HepG2 (cell line): ENCODE measurements around the gene TCOF1. TPM values are rescaled to one million over a fixed set of nuclear protein-coding genes. Genes with fewer than 3 reads are reported as not detected.
A peak's percentile ranks its signal among the peaks of the same experiment; 100 is the strongest.

Source experiments
- ADNP ChIP-seq: sonication (generic); formaldehyde crosslinking; IDR thresholded peaks from 2 replicates; pipeline ENCODE4 v1.4.0; 2020; ENCODE audit warnings: missing genetic modification reagents
- FIP1L1 ChIP-seq: fragments of 200-400 bp; formaldehyde crosslinking; IDR thresholded peaks from 2 replicates; pipeline ENCODE4 v1.6.1; 2018; ENCODE audit warnings: low read depth, mild to moderate bottlenecking, low read length, moderate library complexity, borderline replicate concordance; ENCODE audit not compliant: insufficient read depth
- RBFOX2 ChIP-seq: fragments of 200-400 bp; formaldehyde crosslinking; IDR thresholded peaks from 2 replicates; pipeline ENCODE4 v1.6.1; 2017; ENCODE audit warnings: low read depth, mild to moderate bottlenecking, low read length
- TCF12 ChIP-seq, 2 experiments: fragments of 450-650 bp in 1 of 2; sonication (generic) in 1 of 2; formaldehyde crosslinking in 1 of 2; IDR thresholded peaks; 2 replicates each; pipeline versions ENCODE4 v1.6.1 to v1.8.0; 2017 to 2022; ENCODE audit warnings: antibody characterized with exemption in 1 of 2, mild to moderate bottlenecking in 1 of 2, missing genetic modification reagents in 1 of 2, moderate library complexity in 1 of 2
- TCF7 ChIP-seq: sonication (generic); IDR thresholded peaks from 2 replicates; pipeline ENCODE4 v1.6.1; 2016; ENCODE audit warnings: antibody characterized with exemption, low read depth
- YY1 ChIP-seq: IDR thresholded peaks from 2 replicates; pipeline ENCODE4 v1.6.1; 2011; ENCODE audit warnings: low read length, low read depth, moderate library complexity, mild to moderate bottlenecking; ENCODE audit not compliant: insufficient read depth, insufficient replicate concordance
- ZNF12 ChIP-seq: sonication (generic); formaldehyde crosslinking; IDR thresholded peaks from 2 replicates; pipeline ENCODE4 v1.5.0; 2020; ENCODE audit warnings: missing genetic modification reagents
- ZNF30 ChIP-seq: sonication (generic); formaldehyde crosslinking; IDR thresholded peaks from 2 replicates; pipeline ENCODE4 v1.5.0; 2020; ENCODE audit warnings: mild to moderate bottlenecking, missing genetic modification reagents
- ZNF317 ChIP-seq: sonication (generic); formaldehyde crosslinking; IDR thresholded peaks from 2 replicates; pipeline ENCODE4 v1.5.0; 2020; ENCODE audit warnings: mild to moderate bottlenecking, missing genetic modification reagents
- ZNF512 ChIP-seq: sonication (generic); formaldehyde crosslinking; IDR thresholded peaks from 2 replicates; pipeline ENCODE4 v1.4.0; 2020; ENCODE audit warnings: mild to moderate bottlenecking, missing genetic modification reagents
- ZNF550 ChIP-seq: sonication (generic); formaldehyde crosslinking; IDR thresholded peaks from 2 replicates; pipeline ENCODE4 v1.4.0; 2020; ENCODE audit warnings: mild to moderate bottlenecking, missing genetic modification reagents, borderline replicate concordance
- ZNF558 ChIP-seq: sonication (generic); formaldehyde crosslinking; IDR thresholded peaks from 2 replicates; pipeline ENCODE4 v1.9.0; 2022; ENCODE audit warnings: mild to moderate bottlenecking, missing genetic modification reagents, borderline replicate concordance
- ZSCAN29 ChIP-seq: sonication (generic); formaldehyde crosslinking; conservative IDR thresholded peaks from 2 replicates; pipeline ENCODE4 v1.4.0; 2020; ENCODE audit warnings: mild to moderate bottlenecking, missing genetic modification reagents
- polyA plus RNA-seq, 8 experiments: library from polyadenylated mRNA; depleted of rRNA in 3 of 8; stranded (reverse) in 7 of 8; unstranded in 1 of 8; fragments of >200 nt; fragmentation: Illumina TruSeq in 4 of 8; extraction: Trizol in 4 of 8; gene quantifications; 2 replicates each; pipeline versions ENCODE4 v1.2.1 to v1.2.3, GENCODE V29; 2011 to 2016; ENCODE audit warnings: low read depth in 4 of 8, missing spikeins in 1 of 8, mixed read lengths in 1 of 8; ENCODE audit not compliant: insufficient read depth in 1 of 8
- total RNA-seq, 5 experiments: library from RNA; depleted of rRNA; stranded (reverse); fragments of >200 nt; fragmentation: Illumina TruSeq; extraction: Trizol; gene quantifications; 2 replicates each; pipeline ENCODE4 v1.2.3, GENCODE V29; 2016; ENCODE audit warnings: low read depth in 1 of 5
- TF ChIP-seq, protein P1 (sequence below): sonication (generic); formaldehyde crosslinking; IDR thresholded peaks from 2 replicates; pipeline ENCODE4 v1.5.1; 2020; ENCODE audit warnings: missing genetic modification reagents, mild to moderate bottlenecking, borderline replicate concordance
- TF ChIP-seq, protein P2 (sequence below): sonication (generic); formaldehyde crosslinking; IDR thresholded peaks from 2 replicates; pipeline ENCODE4 v1.4.0; 2020; ENCODE audit warnings: missing genetic modification reagents, borderline replicate concordance
- TF ChIP-seq, protein P3 (sequence below): sonication (generic); formaldehyde crosslinking; IDR thresholded peaks from 2 replicates; pipeline ENCODE4 v1.4.0; 2020; ENCODE audit warnings: missing genetic modification reagents, borderline replicate concordance
- TF ChIP-seq, protein P4 (sequence below): IDR thresholded peaks from 2 replicates; pipeline ENCODE4 v1.6.1; 2016; ENCODE audit warnings: missing biosample characterization, missing genetic modification reagents, low read depth

The TCOF1 gene
- total and polyA plus RNA-seq, 2 of the 13 experiments (the other 11 are each of a cell fraction or from before 2014, with no cell fraction given): 10.1 to 41.6 TPM

DNA sequence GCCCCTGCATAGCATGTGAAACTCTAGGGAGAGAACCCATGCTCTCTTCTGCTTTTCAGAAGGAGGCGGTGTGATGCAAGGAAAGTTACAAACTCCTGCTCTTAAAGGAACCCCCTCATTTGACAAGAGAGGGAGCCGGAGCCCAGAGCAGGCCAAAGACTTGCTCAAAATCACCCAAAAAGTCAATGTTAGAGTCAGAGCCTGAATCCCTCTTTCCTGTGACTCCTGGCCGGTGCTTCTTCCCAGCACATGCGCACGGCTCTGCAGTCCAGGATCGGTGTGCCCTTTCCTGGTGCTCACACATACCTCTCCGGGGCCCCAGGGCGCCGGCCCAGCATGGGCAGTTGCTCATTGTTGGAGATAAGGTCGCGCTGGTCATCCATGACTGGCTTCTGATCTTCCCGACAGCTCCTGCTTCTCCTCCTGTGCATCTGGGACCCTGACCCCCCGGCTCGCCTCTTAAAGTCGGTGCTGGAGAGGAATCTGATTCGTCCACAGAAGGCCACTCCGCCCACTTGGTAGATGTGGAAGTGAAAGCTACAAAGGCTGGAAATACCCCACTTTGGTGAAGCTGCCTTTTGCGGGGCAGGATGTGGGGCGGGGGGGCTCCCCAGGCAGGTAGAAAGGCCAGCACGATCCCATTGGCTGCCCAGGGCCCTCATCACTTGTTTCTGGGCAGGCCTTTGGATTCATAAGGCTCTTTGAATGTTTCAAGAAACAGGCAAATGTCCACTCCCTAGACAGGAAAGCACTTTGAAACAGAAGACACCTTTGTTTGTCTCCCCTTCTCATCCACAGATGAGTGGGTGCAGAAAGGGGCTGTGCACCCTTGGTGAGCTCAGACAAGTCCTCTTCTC is 55.0 kb downstream of the TCOF1 start, which contains the start of gene CD74 (continued):
- TF ChIP-seq, protein P1, sequence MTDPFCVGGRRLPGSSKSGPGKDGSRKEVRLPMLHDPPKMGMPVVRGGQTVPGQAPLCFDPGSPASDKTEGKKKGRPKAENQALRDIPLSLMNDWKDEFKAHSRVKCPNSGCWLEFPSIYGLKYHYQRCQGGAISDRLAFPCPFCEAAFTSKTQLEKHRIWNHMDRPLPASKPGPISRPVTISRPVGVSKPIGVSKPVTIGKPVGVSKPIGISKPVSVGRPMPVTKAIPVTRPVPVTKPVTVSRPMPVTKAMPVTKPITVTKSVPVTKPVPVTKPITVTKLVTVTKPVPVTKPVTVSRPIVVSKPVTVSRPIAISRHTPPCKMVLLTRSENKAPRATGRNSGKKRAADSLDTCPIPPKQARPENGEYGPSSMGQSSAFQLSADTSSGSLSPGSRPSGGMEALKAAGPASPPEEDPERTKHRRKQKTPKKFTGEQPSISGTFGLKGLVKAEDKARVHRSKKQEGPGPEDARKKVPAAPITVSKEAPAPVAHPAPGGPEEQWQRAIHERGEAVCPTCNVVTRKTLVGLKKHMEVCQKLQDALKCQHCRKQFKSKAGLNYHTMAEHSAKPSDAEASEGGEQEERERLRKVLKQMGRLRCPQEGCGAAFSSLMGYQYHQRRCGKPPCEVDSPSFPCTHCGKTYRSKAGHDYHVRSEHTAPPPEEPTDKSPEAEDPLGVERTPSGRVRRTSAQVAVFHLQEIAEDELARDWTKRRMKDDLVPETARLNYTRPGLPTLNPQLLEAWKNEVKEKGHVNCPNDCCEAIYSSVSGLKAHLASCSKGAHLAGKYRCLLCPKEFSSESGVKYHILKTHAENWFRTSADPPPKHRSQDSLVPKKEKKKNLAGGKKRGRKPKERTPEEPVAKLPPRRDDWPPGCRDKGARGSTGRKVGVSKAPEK (CRISPR knock-in tag): peak; percentile 85; the same call in 1 of the 2 replicates
- TF ChIP-seq ADNP (CRISPR knock-in tag): no peak
- TF ChIP-seq ZNF558 (CRISPR knock-in tag): no peak
- no peak for TF ChIP-seq FIP1L1
- no peak for TF ChIP-seq TCF12 (IDR thresholded peaks at IDR 0.05)
- TF ChIP-seq TCF12 (CRISPR knock-in tag; IDR thresholded peaks at IDR 0.05): no peak
- TF ChIP-seq, protein P2, sequence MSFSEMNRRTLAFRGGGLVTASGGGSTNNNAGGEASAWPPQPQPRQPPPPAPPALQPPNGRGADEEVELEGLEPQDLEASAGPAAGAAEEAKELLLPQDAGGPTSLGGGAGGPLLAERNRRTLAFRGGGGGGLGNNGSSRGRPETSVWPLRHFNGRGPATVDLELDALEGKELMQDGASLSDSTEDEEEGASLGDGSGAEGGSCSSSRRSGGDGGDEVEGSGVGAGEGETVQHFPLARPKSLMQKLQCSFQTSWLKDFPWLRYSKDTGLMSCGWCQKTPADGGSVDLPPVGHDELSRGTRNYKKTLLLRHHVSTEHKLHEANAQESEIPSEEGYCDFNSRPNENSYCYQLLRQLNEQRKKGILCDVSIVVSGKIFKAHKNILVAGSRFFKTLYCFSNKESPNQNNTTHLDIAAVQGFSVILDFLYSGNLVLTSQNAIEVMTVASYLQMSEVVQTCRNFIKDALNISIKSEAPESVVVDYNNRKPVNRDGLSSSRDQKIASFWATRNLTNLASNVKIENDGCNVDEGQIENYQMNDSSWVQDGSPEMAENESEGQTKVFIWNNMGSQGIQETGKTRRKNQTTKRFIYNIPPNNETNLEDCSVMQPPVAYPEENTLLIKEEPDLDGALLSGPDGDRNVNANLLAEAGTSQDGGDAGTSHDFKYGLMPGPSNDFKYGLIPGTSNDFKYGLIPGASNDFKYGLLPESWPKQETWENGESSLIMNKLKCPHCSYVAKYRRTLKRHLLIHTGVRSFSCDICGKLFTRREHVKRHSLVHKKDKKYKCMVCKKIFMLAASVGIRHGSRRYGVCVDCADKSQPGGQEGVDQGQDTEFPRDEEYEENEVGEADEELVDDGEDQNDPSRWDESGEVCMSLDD (CRISPR knock-in tag): 0 out of 2 replicates have a peak, but pooled peaks have one; percentile 15
- TF ChIP-seq, protein P3, sequence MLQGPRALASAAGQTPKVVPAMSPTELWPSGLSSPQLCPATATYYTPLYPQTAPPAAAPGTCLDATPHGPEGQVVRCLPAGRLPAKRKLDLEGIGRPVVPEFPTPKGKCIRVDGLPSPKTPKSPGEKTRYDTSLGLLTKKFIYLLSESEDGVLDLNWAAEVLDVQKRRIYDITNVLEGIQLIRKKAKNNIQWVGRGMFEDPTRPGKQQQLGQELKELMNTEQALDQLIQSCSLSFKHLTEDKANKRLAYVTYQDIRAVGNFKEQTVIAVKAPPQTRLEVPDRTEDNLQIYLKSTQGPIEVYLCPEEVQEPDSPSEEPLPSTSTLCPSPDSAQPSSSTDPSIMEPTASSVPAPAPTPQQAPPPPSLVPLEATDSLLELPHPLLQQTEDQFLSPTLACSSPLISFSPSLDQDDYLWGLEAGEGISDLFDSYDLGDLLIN: no peak
- TF ChIP-seq, protein P4, sequence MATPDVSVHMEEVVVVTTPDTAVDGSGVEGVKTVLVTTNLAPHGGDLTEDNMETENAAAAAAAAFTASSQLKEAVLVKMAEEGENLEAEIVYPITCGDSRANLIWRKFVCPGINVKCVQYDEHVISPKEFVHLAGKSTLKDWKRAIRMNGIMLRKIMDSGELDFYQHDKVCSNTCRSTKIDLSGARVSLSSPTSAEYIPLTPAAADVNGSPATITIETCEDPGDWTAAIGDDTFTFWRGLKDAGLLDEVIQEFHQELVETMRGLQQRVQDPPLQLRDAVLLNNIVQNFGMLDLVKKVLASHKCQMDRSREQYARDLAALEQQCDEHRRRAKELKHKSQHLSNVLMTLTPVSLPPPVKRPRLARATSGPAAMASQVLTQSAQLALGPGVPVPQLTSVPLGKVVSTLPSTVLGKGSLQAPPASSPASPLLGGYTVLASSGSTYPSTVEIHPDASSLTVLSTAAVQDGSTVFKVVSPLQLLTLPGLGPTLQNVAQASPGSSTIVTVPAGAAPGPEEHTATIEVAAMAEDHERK: no peak
- TF ChIP-seq YY1: peak; percentile 35
- TF ChIP-seq TCF7: peak; percentile 76
- peak; percentile 56 for TF ChIP-seq RBFOX2
- no peak for TF ChIP-seq ZNF550 (CRISPR knock-in tag)
- no peak for TF ChIP-seq ZNF30
- no peak for TF ChIP-seq ZNF317
- no peak for TF ChIP-seq ZNF512
- TF ChIP-seq ZNF12 (CRISPR knock-in tag): no peak
- 0 out of 2 replicates have a peak, but pooled peaks have one; percentile 39 for TF ChIP-seq ZSCAN29 (CRISPR knock-in tag)
